Keratinocyte (primary cell): Measurements from ENCODE around the gene TRABD2B. TPM values are rescaled to one million over a fixed set of nuclear protein-coding genes. Genes with fewer than 3 reads are reported as not detected.

Experiments used
- DNase-seq: peaks from one replicate; pipeline ENCODE4 v3.0.0-alpha.2; 2011; ENCODE audit warnings: low read depth, missing footprints, low spot score
- FAIRE-seq: peaks from 2 replicates; lab custom pipeline; 2011; peaks lifted over from hg19 to GRCh38; lab: Jason Lieb, UNC
- H2AFZ ChIP-seq: 2 replicates; pipeline ENCODE4 v1.6.0; 2012; ENCODE audit warnings: low read length, control low read depth, inconsistent platforms; ENCODE audit not compliant: control insufficient read depth
- H3K27ac ChIP-seq: 2 replicates; pipeline ENCODE4 v1.5.1; 2011; ENCODE audit warnings: low read length; ENCODE audit not compliant: control insufficient read depth, insufficient read depth
- H3K27me3 ChIP-seq: 3 replicates; pipeline ENCODE4 v1.6.0; 2011; ENCODE audit warnings: low read length; ENCODE audit not compliant: control insufficient read depth, insufficient read depth; ENCODE audit errors: extremely low read depth
- H3K36me3 ChIP-seq, 2 experiments: 2 replicates in 1 of 2; 3 replicates in 1 of 2; pipeline ENCODE4 v1.5.1; 2011; ENCODE audit warnings: low read length in 2 of 2, mild to moderate bottlenecking in 1 of 2; ENCODE audit not compliant: control insufficient read depth in 2 of 2, insufficient read depth in 2 of 2; ENCODE audit errors: extremely low read depth in 1 of 2
- H3K4me1 ChIP-seq: 3 replicates; pipeline ENCODE4 v1.5.1; 2011; ENCODE audit warnings: low read length; ENCODE audit not compliant: control insufficient read depth, insufficient read depth; ENCODE audit errors: extremely low read depth
- H3K4me2 ChIP-seq: 3 replicates; pipeline ENCODE4 v1.6.0; 2011; ENCODE audit warnings: low read depth, low read length; ENCODE audit not compliant: control insufficient read depth, insufficient read depth; ENCODE audit errors: extremely low read depth
- H3K4me3 ChIP-seq, 3 experiments: fragments of 200-600 bp in 1 of 3; sonication (generic) in 1 of 3; 2 replicates in 2 of 3; 3 replicates in 1 of 3; pipeline ENCODE4 v1.5.1; 2011 to 2016; ENCODE audit warnings: low read length in 3 of 3, mild to moderate bottlenecking in 3 of 3, control low read depth in 2 of 3, inconsistent platforms in 1 of 3, low read depth in 1 of 3, mixed read lengths in 1 of 3, mixed run types in 1 of 3, moderate library complexity in 1 of 3; ENCODE audit not compliant: control insufficient read depth in 2 of 3, insufficient read depth in 2 of 3; ENCODE audit errors: extremely low read depth in 1 of 3
- H3K79me2 ChIP-seq: 2 replicates; pipeline ENCODE4 v1.6.0; 2012; ENCODE audit warnings: low read length; ENCODE audit not compliant: control insufficient read depth, insufficient read depth
- H3K9ac ChIP-seq: 3 replicates; pipeline ENCODE4 v1.6.0; 2011; ENCODE audit warnings: low read length; ENCODE audit not compliant: control insufficient read depth, insufficient read depth; ENCODE audit errors: extremely low read depth
- H3K9me1 ChIP-seq: 3 replicates; pipeline ENCODE4 v1.6.0; 2011; ENCODE audit warnings: low read length; ENCODE audit not compliant: control insufficient read depth, insufficient read depth; ENCODE audit errors: extremely low read depth
- H3K9me3 ChIP-seq: 2 replicates; pipeline ENCODE4 v1.5.1; 2012; ENCODE audit warnings: low read depth, low read length; ENCODE audit not compliant: control insufficient read depth
- H4K20me1 ChIP-seq: 3 replicates; pipeline ENCODE4 v1.6.0; 2011; ENCODE audit warnings: low read length; ENCODE audit not compliant: control insufficient read depth, insufficient read depth; ENCODE audit errors: extremely low read depth
- EZH2 ChIP-seq: IDR thresholded peaks from one replicate; pipeline ENCODE4 v1.6.1; 2012; ENCODE audit warnings: inconsistent platforms, mild to moderate bottlenecking, low read length, moderate library complexity
- dilution Hi-C: fragments of 300-500 bp; cut with MboI; formaldehyde crosslinking; loops from one replicate; pipeline ENCODE4 v1.7.0; 2020; ENCODE audit warnings: low sequenced_read_pairs; ENCODE audit not compliant: extremely low pct_ligation_motif_present
- polyA plus RNA-seq, 5 experiments: library from polyadenylated mRNA; depleted of rRNA in 3 of 5; stranded (reverse) in 3 of 5; stranded (forward) in 1 of 5; unstranded in 1 of 5; fragments of >200 nt; gene quantifications; 1 replicate in 1 of 5; 2 replicates in 3 of 5; 3 replicates in 1 of 5; pipeline versions ENCODE4 v1.2.1 to v1.2.3, GENCODE V29; 2011 to 2012; ENCODE audit warnings: missing spikeins in 2 of 5, low read depth in 1 of 5, low replicate concordance in 1 of 5
- TF ChIP-seq, protein P1 (sequence below), 3 experiments: IDR thresholded peaks in 1 of 3; conservative IDR thresholded peaks in 1 of 3; optimal IDR thresholded peaks in 1 of 3; 2 replicates in 2 of 3; 3 replicates in 1 of 3; pipeline versions ENCODE3 to v1.5.1; 2011; ENCODE audit warnings: low read length in 3 of 3, mild to moderate bottlenecking in 3 of 3, moderate library complexity in 2 of 3, control low read depth in 1 of 3, inconsistent platforms in 1 of 3; ENCODE audit not compliant: insufficient read depth in 2 of 3; ENCODE audit errors: extremely low read depth in 1 of 3

Gene TRABD2B
- polyA plus RNA-seq, 1 donor (not counting 4 experiments of a cell fraction or from before 2014, with no cell fraction given), result 0.13 TPM

DNA sequence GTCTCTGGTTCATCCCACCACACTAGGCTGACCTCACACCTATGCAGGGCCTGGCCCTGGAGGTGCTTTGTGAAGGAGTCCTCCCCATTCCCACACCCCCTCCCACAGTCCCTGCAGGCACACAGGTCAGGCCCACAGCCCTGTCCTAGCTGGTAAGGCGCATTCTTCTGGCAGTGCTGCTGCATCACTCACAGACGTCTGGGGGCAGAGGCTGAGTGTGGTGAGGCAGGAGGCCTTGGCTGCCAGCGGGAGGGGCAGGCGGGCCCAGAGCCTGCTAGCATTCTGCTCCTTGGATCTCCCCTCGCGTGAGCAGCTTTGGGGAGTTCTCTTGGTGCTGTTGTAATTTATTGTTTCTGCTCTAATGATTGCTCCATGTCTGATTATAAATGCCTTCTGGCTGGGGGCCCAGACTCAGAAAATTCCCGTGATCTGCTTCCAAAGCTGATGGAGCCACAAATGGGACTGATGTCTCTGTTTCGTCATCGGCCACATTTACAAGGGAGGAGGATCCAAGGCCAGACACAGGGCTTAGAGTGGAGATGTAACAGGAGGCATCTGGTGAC lies 62.9 kb downstream of the TRABD2B start:
- no peaks in the 10 kb centered on the region for H3K9me3 ChIP-seq
- H3K9me1 ChIP-seq, result no peaks in the 10 kb centered on the region
- H3K9ac ChIP-seq, result no peak overlapping the region
- no peaks in the 10 kb centered on the region for H3K79me2 ChIP-seq
- peaks cover 2% of the 10 kb centered on the region for H3K27me3 ChIP-seq
- H3K36me3 ChIP-seq, result no peaks in the 10 kb centered on the region
- no peak overlapping the region for H3K27ac ChIP-seq
- DNase-seq (no peak), FAIRE-seq (no peak)
- TF ChIP-seq, protein P1, sequence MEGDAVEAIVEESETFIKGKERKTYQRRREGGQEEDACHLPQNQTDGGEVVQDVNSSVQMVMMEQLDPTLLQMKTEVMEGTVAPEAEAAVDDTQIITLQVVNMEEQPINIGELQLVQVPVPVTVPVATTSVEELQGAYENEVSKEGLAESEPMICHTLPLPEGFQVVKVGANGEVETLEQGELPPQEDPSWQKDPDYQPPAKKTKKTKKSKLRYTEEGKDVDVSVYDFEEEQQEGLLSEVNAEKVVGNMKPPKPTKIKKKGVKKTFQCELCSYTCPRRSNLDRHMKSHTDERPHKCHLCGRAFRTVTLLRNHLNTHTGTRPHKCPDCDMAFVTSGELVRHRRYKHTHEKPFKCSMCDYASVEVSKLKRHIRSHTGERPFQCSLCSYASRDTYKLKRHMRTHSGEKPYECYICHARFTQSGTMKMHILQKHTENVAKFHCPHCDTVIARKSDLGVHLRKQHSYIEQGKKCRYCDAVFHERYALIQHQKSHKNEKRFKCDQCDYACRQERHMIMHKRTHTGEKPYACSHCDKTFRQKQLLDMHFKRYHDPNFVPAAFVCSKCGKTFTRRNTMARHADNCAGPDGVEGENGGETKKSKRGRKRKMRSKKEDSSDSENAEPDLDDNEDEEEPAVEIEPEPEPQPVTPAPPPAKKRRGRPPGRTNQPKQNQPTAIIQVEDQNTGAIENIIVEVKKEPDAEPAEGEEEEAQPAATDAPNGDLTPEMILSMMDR (optimal IDR thresholded peaks at IDR 0.05 in 1 of 3, IDR thresholded peaks at IDR 0.05 in 1 of 3, conservative IDR thresholded peaks at IDR 0.05 in 1 of 3; ENCODE audit: extremely low read depth in 1 of 3, insufficient read depth in 2 of 3, low read length in 3 of 3), result peak in 1 of 3 experiments; percentile 13
- TF ChIP-seq EZH2, result no peak
- no peaks in the 10 kb centered on the region for H3K4me1 ChIP-seq
- no peaks in the 10 kb centered on the region for H4K20me1 ChIP-seq
- no peak overlapping the region for H2AFZ ChIP-seq
- dilution Hi-C loops, result no loop called here
- H3K4me3 ChIP-seq, result no peak overlapping the region
- no peak overlapping the region for H3K4me2 ChIP-seq

DNA sequence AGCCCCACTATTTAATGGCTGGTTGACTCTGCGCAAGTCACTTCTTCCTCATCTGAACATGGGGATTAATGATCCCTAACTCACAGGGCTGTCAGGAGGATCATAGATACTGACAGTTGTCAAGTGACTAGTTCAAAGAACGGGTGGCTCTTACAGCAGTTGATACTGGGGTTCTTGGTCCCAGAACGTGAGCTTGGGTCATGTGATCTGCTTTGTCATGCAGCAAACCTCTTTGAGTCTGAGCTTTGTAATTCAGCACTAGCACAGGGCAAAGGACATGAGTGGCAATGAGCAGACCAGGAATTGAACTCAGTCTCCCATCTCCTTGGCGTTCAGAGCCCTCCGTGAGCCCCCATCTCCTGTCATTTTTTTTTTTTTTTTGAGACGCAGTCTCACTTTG lies 64.4 kb downstream of the TRABD2B start:
- Histone ChIP-seq H3K27me3 (peaks cover 2% of the 10 kb centered on the region), H2AFZ (no peak overlapping the region), H3K9me1 (no peaks in the 10 kb centered on the region), H3K36me3 (no peaks in the 10 kb centered on the region), H3K27ac (no peak overlapping the region), H3K4me1 (no peaks in the 10 kb centered on the region), H3K9ac (no peak overlapping the region), H3K79me2 (no peaks in the 10 kb centered on the region), H3K9me3 (no peaks in the 10 kb centered on the region), H3K4me2 (no peak overlapping the region), H3K4me3 (no peak overlapping the region), H4K20me1 (no peaks in the 10 kb centered on the region)
- DNase-seq (no peak), FAIRE-seq (no peak)
- dilution Hi-C loops, result no loop called here
- TF ChIP-seq EZH2, result no peak
- TF ChIP-seq, protein P1 (optimal IDR thresholded peaks at IDR 0.05 in 1 of 3, IDR thresholded peaks at IDR 0.05 in 1 of 3, conservative IDR thresholded peaks at IDR 0.05 in 1 of 3; ENCODE audit: extremely low read depth in 1 of 3, insufficient read depth in 2 of 3, low read length in 3 of 3), result no peak
